ENCODE measurements around the gene MRPL36. TPM values are rescaled to one million over a fixed set of nuclear protein-coding genes. Genes with fewer than 3 reads are reported as not detected.
A peak's percentile ranks its signal among the peaks of the same experiment; 100 is the strongest.

MRPL36 gene
- total and polyA plus RNA-seq, 2 of the 4 experiments (the other 2 are of a cell fraction), result 85.9 to 103 TPM

DNA sequence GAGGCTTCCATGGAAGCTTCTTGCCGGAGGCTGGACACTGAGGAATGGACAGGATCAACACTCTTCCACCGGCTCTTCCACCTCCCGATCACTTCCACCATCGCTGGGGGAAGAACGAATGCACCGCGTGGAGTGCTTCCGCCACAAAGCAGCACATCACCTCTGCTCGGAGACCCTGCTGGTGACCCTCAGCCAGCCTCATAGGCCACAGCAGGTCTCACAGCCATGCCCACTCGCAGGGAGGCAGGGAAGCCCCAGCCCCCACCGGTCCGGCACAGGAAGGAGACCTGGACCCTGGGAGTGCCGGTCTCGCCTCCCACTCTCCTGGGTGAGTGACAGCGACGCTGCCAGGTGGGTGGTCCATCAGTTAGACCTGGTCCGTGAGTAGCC is 4.7 kb downstream of the MRPL36 start:
- H3K14ac ChIP-seq (replicated peaks; ENCODE audit: low read depth, low read length), result peak overlapping the region; percentile 12; the same call in 1 of the 2 replicates
- in situ Hi-C loops (cut with MboI; ENCODE audit: low sequenced_read_pairs), result loop anchor here (25.0 kb wide), 1 partner anchor 833 kb away; no protein-coding TSS in a partner anchor
- peak overlapping the region; percentile 95 for H2BK120ac ChIP-seq (ENCODE audit: low read depth, low read length)
- peaks cover 26% of the 10 kb centered on the region for H3K36me3 ChIP-seq (ENCODE audit: control insufficient read depth, insufficient read depth, low read length)
- ATAC-seq (ENCODE audit: low read depth) (no peak), DNase-seq (no peak)
- H2AFZ ChIP-seq (replicated peaks; ENCODE audit: low read length, poor library complexity), result peak overlapping the region; percentile 80
- peak overlapping the region; percentile 88 for H2AK5ac ChIP-seq (ENCODE audit: low read depth, low read length)
- H3K18ac ChIP-seq (ENCODE audit: low read depth, low read length), result peak overlapping the region; percentile 77
- H2BK20ac ChIP-seq (ENCODE audit: low read depth, low read length), result peak overlapping the region; percentile 90
- peak overlapping the region; percentile 83 for H3K27ac ChIP-seq (ENCODE audit: insufficient read depth, low read length)
- peak overlapping the region; percentile 79; the same call in 1 of the 3 replicates for H2BK15ac ChIP-seq (ENCODE audit: low read depth, low read length)
- no peak for TF ChIP-seq MAZ (IDR thresholded peaks at IDR 0.05; ENCODE audit: borderline replicate concordance, low read depth, low read length)
- TF ChIP-seq SMC3 (IDR thresholded peaks at IDR 0.05; ENCODE audit: low read depth, low read length), result no peak
- TF ChIP-seq, protein P1, sequence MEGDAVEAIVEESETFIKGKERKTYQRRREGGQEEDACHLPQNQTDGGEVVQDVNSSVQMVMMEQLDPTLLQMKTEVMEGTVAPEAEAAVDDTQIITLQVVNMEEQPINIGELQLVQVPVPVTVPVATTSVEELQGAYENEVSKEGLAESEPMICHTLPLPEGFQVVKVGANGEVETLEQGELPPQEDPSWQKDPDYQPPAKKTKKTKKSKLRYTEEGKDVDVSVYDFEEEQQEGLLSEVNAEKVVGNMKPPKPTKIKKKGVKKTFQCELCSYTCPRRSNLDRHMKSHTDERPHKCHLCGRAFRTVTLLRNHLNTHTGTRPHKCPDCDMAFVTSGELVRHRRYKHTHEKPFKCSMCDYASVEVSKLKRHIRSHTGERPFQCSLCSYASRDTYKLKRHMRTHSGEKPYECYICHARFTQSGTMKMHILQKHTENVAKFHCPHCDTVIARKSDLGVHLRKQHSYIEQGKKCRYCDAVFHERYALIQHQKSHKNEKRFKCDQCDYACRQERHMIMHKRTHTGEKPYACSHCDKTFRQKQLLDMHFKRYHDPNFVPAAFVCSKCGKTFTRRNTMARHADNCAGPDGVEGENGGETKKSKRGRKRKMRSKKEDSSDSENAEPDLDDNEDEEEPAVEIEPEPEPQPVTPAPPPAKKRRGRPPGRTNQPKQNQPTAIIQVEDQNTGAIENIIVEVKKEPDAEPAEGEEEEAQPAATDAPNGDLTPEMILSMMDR (conservative IDR thresholded peaks at IDR 0.05; ENCODE audit: low read depth, low read length), result no peak
- no peak for TF ChIP-seq NFE2L2 (IDR thresholded peaks at IDR 0.05; ENCODE audit: low read depth, low read length)
- TF ChIP-seq FOS (IDR thresholded peaks at IDR 0.05; ENCODE audit: low read depth, low read length), result no peak
- TF ChIP-seq BHLHE40 (IDR thresholded peaks at IDR 0.05; ENCODE audit: low read depth, low read length), result no peak
- TF ChIP-seq, protein P2, sequence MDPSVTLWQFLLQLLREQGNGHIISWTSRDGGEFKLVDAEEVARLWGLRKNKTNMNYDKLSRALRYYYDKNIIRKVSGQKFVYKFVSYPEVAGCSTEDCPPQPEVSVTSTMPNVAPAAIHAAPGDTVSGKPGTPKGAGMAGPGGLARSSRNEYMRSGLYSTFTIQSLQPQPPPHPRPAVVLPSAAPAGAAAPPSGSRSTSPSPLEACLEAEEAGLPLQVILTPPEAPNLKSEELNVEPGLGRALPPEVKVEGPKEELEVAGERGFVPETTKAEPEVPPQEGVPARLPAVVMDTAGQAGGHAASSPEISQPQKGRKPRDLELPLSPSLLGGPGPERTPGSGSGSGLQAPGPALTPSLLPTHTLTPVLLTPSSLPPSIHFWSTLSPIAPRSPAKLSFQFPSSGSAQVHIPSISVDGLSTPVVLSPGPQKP (IDR thresholded peaks at IDR 0.05; ENCODE audit: borderline replicate concordance, low read depth, low read length), result no peak
- TF ChIP-seq, protein P3, sequence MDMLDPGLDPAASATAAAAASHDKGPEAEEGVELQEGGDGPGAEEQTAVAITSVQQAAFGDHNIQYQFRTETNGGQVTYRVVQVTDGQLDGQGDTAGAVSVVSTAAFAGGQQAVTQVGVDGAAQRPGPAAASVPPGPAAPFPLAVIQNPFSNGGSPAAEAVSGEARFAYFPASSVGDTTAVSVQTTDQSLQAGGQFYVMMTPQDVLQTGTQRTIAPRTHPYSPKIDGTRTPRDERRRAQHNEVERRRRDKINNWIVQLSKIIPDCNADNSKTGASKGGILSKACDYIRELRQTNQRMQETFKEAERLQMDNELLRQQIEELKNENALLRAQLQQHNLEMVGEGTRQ (IDR thresholded peaks at IDR 0.05; ENCODE audit: low read depth, low read length), result no peak
- no peak for TF ChIP-seq RFX5 (IDR thresholded peaks at IDR 0.05; ENCODE audit: low read depth, low read length)
- intact Hi-C loops (cut with micrococcal nuclease), result no loop called here
- peak overlapping the region; percentile 94 for H4K91ac ChIP-seq (ENCODE audit: insufficient read depth, low read depth, low read length)
- H3K79me1 ChIP-seq (ENCODE audit: low read depth in 1 of 2, low read length in 2 of 2), result peaks cover 18 to 65% of the 10 kb centered on the region in 2 experiments; a peak in 3 of 4 replicates
- no peak overlapping the region for H3K9ac ChIP-seq (ENCODE audit: low read depth, low read length)
- H3K9me1 ChIP-seq (ENCODE audit: insufficient read depth, low read length), result peaks cover 15% of the 10 kb centered on the region
- no peak overlapping the region for H3K4me2 ChIP-seq (ENCODE audit: low read depth, low read length)
- H3K4me3 ChIP-seq (ENCODE audit: insufficient read depth, low read depth, low read length), result no peak overlapping the region
- peak overlapping the region; percentile 98 for H2BK5ac ChIP-seq (ENCODE audit: low read depth, low read length, poor library complexity, severe bottlenecking)
- WGBS, 2 experiments (ENCODE audit: extremely low coverage in 2 of 2, insufficient read length in 1 of 2), result 78% methylated on average over 7 of the region's 17 CpGs; no CpG with 5 or more reads in 1 of the 2 experiments
- peak overlapping the region; percentile 98 for H3K4ac ChIP-seq (ENCODE audit: low read depth, low read length)
- ChIA-PET CTCF (no interaction called here), POLR2A (ENCODE audit: unreplicated experiment) (no interaction called here)
- no TSS peak for BruUV-seq (replicated peaks)
- H3K9me3 ChIP-seq (ENCODE audit: control insufficient read depth, insufficient read depth, low read length), result no peaks in the 10 kb centered on the region
- H4K5ac ChIP-seq (ENCODE audit: low read depth, low read length), result peak overlapping the region; percentile 74; the same call in 1 of the 2 replicates
- dilution Hi-C loops (cut with HindIII; ENCODE audit: low sequenced_read_pairs, unreplicated experiment), result no loop called here
- H3K27me3 ChIP-seq (ENCODE audit: control insufficient read depth, insufficient read depth, low read length), result no peaks in the 10 kb centered on the region
- 0 out of 2 replicates have a peak, but pooled peaks cover 5% of the 10 kb centered on the region for H4K20me1 ChIP-seq (ENCODE audit: insufficient read depth, low read length)
- H2AK9ac ChIP-seq (replicated peaks; ENCODE audit: low read depth, low read length, poor library complexity), result peak overlapping the region; percentile 73
- H4K8ac ChIP-seq (ENCODE audit: low read depth in 2 of 2, low read length in 2 of 2), result peak overlapping the region; percentile 65 to 68; a peak in 3 of 4 replicates
- H3K4me1 ChIP-seq (ENCODE audit: control insufficient read depth, insufficient read depth, low read length), result peaks cover 27% of the 10 kb centered on the region
- H3K56ac ChIP-seq (ENCODE audit: extremely low read depth, insufficient read depth, low read length), result peak overlapping the region; percentile 17; the same call in 1 of the 2 replicates
- H3K23ac ChIP-seq (ENCODE audit: low read depth, low read length), result peak overlapping the region; percentile 49

Measured in IMR-90 (cell line).